GM18511 (cell line): Measurements from ENCODE around the gene C16orf89.

Source experiments
- ATAC-seq: cut with Tn5 transposase; IDR thresholded peaks from one replicate; pipeline ENCODE4 v1.9.1; 2021; ENCODE audit warnings: mild to moderate bottlenecking, moderate library complexity; ENCODE audit not compliant: unreplicated experiment

C16orf89 gene

DNA sequence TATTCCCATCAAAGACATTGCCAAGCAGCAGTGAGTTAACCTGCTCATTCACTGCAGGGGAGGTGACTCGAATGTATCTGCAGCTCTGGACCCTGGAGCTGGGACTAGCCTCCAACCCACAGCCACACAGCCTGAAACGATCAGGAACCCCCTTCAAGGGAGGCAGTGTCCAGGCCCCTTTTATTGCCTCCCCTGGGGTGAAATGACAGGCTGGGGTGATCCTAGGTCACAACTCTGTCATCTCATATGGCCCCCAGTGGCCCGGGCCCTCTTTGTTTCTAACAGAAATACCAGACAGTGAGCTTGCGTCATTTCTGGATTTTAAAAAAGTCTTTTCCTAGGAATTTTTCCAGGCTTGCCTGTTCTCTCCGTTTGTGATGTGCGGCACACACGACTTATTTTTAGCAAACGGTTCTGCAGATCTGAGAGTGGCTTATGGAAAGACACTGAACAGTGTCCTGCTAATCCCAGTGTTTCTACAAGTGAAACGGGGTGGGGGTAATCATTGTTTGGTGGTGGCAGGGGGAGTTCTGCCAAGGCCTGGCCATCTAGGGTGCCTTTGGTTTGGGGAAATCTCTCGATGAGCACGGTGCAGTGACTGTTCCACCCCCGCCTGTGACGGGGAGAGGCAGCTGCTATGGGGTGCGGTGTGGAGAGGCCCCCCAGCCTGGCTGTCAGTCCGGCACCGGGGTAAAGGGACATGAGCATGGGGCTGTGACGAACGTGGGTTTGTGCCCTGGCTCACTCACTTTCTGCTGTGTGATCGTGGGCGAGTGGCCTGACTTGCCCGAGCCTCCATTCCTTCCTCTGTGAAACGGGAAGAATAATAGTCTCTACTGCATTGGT, 59.2 kb downstream of the C16orf89 start:
- ATAC-seq: no peak

DNA sequence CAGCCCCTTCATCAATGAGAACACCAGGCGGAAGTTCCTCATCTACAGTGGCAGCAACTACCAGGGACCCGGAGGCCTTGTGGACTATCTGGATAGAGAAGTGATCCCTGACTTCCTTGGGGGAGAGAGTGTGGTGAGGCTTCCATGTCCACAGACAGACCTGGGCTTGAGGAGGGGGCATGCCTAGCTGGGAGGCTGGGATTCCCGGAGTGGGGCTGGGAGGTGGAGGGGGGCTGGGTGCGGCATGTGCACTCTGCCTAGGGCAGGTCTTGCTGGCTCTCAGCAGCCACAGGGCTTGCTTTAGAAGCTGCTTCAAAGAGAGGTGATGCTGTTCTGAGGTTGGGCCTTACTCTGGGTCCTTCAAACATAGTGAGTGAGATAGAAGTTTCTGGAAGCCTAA, 59.8 kb downstream of the C16orf89 start:
- ATAC-seq: no peak

DNA sequence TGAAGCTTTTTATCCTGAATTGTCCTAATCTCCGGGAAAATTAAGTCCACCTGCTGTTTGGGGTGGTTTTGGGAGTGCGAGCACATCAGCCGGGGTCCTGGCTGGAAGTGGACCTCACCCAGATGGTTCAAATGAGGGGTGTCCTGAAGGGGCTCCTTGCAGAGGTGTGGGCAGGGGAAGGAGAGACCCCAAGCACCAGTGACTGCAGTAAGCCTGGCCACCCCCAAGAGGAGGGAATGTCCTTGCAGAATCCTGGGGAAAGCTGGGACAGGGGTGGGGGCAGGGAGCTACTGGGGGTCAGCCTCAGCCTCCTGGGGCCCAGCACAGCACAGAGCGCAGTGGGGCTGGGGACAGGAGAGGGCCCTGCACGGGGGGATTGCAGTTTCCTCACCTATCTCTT, 61.4 kb downstream of the C16orf89 start:
- no peak for ATAC-seq

DNA sequence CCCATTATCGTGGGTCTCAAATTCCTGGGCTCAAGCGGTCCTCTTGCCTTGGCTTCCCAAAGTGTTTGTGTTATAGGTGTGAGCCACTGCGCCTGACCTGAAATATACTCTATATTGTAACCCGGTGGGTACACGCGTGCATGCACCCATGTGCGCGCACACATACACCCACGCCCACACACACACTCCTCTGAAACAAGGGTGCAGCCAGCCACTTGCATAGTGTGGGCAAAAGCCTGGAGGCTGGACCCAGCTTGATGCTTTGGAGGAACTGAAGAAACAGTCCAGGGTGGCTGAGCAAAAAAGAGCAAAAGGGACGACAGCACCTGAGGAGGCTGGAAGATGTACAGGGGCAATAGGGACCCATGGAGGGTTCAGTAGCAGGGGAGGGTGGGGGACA, 61.9 kb downstream of the C16orf89 start:
- ATAC-seq: no peak

DNA sequence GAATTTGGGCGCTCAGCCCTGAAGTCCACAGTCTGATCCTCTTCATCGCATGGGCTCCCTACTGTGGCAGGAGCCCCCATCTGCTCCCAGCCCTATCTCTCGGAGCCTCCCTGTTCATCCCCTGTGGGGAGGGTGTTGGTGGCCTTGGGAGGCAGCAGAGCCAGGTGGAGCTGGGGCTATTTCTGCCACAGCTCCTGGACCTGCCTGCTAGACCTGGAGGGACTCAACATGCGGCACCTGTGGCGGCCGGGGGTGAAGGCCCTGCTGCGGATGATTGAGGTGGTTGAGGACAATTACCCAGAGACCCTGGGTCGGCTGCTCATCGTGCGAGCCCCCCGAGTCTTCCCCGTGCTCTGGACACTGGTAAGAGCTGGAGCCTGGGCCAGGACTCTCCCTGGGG, 62.5 kb downstream of the C16orf89 start:
- ATAC-seq: no peak

DNA sequence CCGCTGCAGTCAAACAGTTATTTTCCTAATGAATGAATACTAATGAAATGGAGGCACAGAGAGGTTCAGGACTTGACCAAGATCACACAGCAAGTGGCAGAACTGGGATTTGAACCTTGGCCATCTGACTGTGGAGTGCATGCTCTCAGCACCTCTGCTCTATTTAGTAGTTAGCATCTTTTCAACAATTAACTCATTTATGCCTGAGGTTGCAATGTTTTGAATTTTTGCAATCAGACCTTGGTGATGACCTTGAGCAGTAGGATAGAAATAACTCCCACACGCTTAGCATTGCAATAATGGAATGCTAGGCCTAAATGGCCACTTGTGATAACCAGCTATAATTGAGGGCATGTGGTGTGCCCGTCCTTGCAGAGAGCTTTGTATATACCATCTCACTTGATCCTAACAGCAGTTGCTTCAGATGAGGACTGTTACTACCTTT, 63.0 kb downstream of the C16orf89 start:
- no peak for ATAC-seq

DNA sequence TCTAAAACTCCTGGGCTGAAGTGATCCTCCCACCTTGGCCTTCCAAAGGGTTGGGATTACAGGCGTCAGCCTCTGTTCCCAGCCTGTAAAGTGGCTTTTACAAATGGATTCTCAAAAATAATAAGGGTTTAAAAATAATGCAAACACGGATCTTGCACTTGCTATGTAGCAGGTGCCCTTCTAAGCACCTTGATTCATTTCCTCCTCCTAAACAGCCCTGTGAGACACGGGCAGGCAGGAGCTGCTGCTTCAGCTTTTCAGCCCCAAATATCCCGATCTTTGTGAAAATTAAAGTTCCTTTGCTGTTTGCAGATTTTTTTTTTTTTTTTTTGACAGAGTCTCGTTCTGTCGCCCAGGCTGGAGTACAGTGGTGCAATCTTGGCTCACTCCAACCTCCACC, 63.8 kb downstream of the C16orf89 start:
- ATAC-seq: no peak

DNA sequence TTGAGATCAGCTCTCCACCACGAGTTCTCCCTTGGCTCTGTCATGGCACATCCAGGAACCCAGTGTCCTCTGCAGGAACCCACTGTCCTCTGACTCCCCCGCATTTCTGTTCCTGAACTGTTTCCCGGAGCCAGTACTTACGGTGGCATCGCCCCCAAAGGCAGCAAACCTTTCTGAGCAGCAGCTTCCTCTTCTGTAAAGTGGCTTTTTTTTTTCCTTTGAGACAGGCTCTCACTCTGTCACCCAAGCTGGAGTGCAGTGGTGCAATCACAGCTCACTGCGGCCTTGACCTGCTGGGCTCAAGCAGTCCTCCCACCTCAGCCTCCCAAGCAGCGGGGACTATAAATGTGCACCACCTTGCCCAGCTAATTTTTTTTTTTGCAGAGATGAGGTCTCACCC, 64.2 kb downstream of the C16orf89 start:
- ATAC-seq: no peak

DNA sequence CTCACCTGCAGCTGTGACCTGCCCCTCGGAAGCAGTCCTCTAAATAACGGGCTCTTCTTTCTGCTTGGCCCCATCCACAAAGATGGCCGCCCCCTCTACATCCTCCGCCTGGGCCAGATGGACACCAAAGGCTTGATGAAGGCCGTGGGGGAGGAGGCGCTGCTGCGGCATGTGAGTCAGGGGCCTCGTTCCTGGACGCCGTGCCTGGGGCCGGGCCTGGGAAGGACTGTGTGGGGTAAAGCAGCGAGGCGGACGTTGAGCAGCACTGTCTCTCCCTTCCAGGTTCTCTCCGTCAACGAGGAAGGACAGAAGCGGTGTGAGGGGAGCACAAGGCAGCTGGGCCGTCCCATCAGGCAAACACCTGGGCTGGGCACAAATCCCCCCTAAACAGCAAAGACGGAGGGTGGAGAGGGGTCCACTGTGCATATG, 65.2 kb downstream of the C16orf89 start:
- no peak for ATAC-seq

DNA sequence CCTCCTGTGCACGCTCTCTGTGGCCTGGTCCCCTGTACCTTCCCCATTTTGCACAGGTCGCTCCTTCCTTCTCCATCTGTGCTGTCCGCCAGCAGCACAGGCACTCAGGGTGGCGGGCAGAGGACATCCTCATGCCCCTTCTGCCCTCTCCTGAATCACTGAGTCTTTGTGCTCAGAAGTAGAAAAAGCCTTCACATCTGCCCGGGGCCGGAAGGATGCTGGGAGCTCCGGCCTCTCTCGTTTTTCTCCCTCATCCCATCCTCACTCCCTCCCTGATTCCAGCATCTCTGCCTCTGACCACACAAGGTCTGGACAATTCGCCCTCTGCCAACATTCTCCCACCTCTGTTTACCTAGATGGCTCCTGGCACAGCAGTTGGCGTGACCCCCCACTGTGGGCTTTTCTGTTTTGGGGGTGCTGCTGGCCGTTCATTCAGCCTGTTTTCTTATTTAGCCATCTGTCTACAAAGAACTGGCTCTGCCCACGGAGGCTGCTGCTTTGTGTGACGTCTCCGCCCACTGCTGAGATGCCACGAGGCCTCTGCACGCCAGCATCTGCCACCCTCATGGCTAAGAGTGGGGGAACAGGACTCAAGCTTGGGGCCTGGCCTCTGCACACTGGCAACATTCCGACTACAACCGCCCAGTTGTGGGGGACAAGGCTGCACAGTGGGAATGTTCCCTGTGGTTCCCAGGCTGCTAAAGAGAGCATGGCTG, 70.9 kb downstream of the C16orf89 start:
- ATAC-seq: no peak
